ENCODE results near the gene FDX1. TPM values are rescaled to one million over a fixed set of nuclear protein-coding genes. Genes with fewer than 3 reads are reported as not detected.

The FDX1 gene
- total RNA-seq, 1 donor from 2014 or later, result 9.7 TPM

GRCh38 chr11:110447343-110447742, 17.6 kb downstream of the FDX1 start:
- H3K27ac Mint-ChIP-seq, result no peak overlapping the region
- DNase-seq (ENCODE audit: low spot score in 2 of 2, unreplicated experiment in 2 of 2), result no peak
- H3K4me1 Mint-ChIP-seq, result peaks cover 6% of the 10 kb centered on the region
- H3K9me3 Mint-ChIP-seq, result peaks cover 15% of the 10 kb centered on the region
- no peak overlapping the region for H3K4me3 Mint-ChIP-seq
- H3K36me3 Mint-ChIP-seq, result peaks cover 31% of the 10 kb centered on the region
- H3K27me3 Mint-ChIP-seq (ENCODE audit: low read depth), result no peaks in the 10 kb centered on the region
- TF ChIP-seq CTCF (IDR thresholded peaks at IDR 0.05; ENCODE audit: unreplicated experiment), result no peak

GRCh38 chr11:110447897-110448745, 18.4 kb downstream of the FDX1 start:
- Mint-ChIP-seq H3K36me3 (peaks cover 28% of the 10 kb centered on the region), H3K4me3 (no peak overlapping the region), H3K27ac (no peak overlapping the region), H3K4me1 (peaks cover 6% of the 10 kb centered on the region), H3K27me3 (ENCODE audit: low read depth) (no peaks in the 10 kb centered on the region), H3K9me3 (peaks cover 15% of the 10 kb centered on the region)
- TF ChIP-seq CTCF (IDR thresholded peaks at IDR 0.05; ENCODE audit: unreplicated experiment), result peak; percentile 75
- no peak for DNase-seq (ENCODE audit: low spot score in 2 of 2, unreplicated experiment in 2 of 2)

GRCh38 chr11:110450246-110450645, 20.5 kb downstream of the FDX1 start:
- no peak overlapping the region for H3K4me3 Mint-ChIP-seq
- no peaks in the 10 kb centered on the region for H3K27me3 Mint-ChIP-seq (ENCODE audit: low read depth)
- no peak overlapping the region for H3K27ac Mint-ChIP-seq
- peaks cover 6% of the 10 kb centered on the region for H3K4me1 Mint-ChIP-seq
- peaks cover 10% of the 10 kb centered on the region for H3K9me3 Mint-ChIP-seq
- no peak for DNase-seq (ENCODE audit: low spot score in 2 of 2, unreplicated experiment in 2 of 2)
- peaks cover 20% of the 10 kb centered on the region for H3K36me3 Mint-ChIP-seq
- no peak for TF ChIP-seq CTCF (IDR thresholded peaks at IDR 0.05; ENCODE audit: unreplicated experiment)

- no peak for DNase-seq (ENCODE audit: low spot score in 2 of 2, unreplicated experiment in 2 of 2)
- TF ChIP-seq CTCF (IDR thresholded peaks at IDR 0.05; ENCODE audit: unreplicated experiment), result no peak
- Mint-ChIP-seq H3K27ac (no peak overlapping the region), H3K4me3 (no peak overlapping the region), H3K27me3 (ENCODE audit: low read depth) (no peaks in the 10 kb centered on the region), H3K36me3 (peaks cover 23% of the 10 kb centered on the region), H3K9me3 (peaks cover 10% of the 10 kb centered on the region), H3K4me1 (peaks cover 6% of the 10 kb centered on the region)
Observed at GRCh38 chr11:110452720-110453119, 23.0 kb downstream of the FDX1 start.

- no peak for TF ChIP-seq CTCF (IDR thresholded peaks at IDR 0.05; ENCODE audit: unreplicated experiment)
- Mint-ChIP-seq H3K27me3 (ENCODE audit: low read depth) (no peaks in the 10 kb centered on the region), H3K36me3 (peaks cover 23% of the 10 kb centered on the region), H3K4me1 (peaks cover 2% of the 10 kb centered on the region), H3K27ac (no peak overlapping the region), H3K4me3 (no peak overlapping the region), H3K9me3 (peaks cover 10% of the 10 kb centered on the region)
- no peak for DNase-seq (ENCODE audit: low spot score in 2 of 2, unreplicated experiment in 2 of 2)
Observed at GRCh38 chr11:110453684-110454354, 24.1 kb downstream of the FDX1 start.
